ENCODE data around the gene MBD3L5. TPM values are rescaled to one million over a fixed set of nuclear protein-coding genes. Genes with fewer than 3 reads are reported as not detected.

Gene MBD3L5
- polyA plus RNA-seq, 3 donors = not detected

DNA sequence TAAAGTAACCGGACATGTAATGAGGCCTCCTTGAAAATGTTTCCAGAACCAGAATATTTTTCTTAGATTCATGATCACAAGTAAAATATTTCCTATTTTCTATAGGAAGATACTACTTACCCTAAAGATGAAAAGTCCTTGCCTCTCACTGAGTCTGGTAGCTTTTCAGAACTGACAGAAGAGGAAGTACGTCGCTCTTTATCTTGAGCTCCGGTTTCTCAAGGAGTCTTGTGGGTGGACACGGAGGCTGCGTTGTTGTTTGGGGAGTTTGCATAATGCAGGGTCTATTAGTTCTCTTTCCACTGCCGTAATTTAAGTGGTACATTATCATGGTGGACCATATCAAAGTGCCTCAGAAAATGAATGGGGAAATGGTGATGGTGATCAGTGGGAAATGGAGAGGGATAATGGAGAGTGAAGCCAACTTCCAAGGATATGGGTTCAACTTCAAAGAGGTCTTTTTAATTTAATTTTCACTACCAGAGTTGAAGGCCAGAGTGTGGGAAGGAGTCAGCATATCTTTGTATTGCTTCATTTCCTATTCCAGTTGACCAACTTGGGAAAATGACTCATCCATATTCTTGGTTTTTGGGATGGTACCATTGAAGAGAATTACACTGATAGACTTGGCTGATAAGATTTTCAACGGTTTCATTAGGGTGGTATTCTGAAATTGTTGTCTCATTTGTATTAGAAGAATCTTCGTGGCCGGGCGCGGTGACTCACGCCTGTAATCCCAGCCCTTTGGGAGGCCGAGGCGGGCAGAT, 32.5 kb upstream of the MBD3L5 start:
- H4K20me1 ChIP-seq (ENCODE audit: insufficient read depth, low read length) = no peaks in the 10 kb centered on the region
- DNase-seq = peak; percentile 43 to 62 (median 54)
- TF ChIP-seq, protein P1, sequence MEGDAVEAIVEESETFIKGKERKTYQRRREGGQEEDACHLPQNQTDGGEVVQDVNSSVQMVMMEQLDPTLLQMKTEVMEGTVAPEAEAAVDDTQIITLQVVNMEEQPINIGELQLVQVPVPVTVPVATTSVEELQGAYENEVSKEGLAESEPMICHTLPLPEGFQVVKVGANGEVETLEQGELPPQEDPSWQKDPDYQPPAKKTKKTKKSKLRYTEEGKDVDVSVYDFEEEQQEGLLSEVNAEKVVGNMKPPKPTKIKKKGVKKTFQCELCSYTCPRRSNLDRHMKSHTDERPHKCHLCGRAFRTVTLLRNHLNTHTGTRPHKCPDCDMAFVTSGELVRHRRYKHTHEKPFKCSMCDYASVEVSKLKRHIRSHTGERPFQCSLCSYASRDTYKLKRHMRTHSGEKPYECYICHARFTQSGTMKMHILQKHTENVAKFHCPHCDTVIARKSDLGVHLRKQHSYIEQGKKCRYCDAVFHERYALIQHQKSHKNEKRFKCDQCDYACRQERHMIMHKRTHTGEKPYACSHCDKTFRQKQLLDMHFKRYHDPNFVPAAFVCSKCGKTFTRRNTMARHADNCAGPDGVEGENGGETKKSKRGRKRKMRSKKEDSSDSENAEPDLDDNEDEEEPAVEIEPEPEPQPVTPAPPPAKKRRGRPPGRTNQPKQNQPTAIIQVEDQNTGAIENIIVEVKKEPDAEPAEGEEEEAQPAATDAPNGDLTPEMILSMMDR (IDR thresholded peaks at IDR 0.05) = no peak
- peak overlapping the region in 1 of 2 donors; percentile 88 for H3K4me3 Mint-ChIP-seq
- H3K4me1 ChIP-seq (ENCODE audit: control insufficient read depth in 1 of 2, insufficient read depth in 2 of 2, low read length in 2 of 2) = peaks cover 38 to 51% of the 10 kb centered on the region in 2 donors
- H3K9ac ChIP-seq (ENCODE audit: insufficient read depth, low read length, poor library complexity, severe bottlenecking) = no peak overlapping the region
- peak overlapping the region; percentile 38 for H3K4me2 ChIP-seq (replicated peaks; ENCODE audit: extremely low read depth, low read length, poor library complexity, severe bottlenecking)
- H3K9me3 ChIP-seq (replicated peaks in 1 of 2; ENCODE audit: control insufficient read depth in 1 of 2, insufficient read depth in 1 of 2, low read length in 2 of 2) = no peaks in the 10 kb centered on the region
- H3K36me3 Mint-ChIP-seq = no peaks in the 10 kb centered on the region
- H3K9me3 Mint-ChIP-seq = peaks cover 6 to 14% (median 9%) of the 10 kb centered on the region in 7 donors
- no peak overlapping the region for H2AFZ ChIP-seq (ENCODE audit: insufficient read depth, low read depth, low read length, poor library complexity, severe bottlenecking)
- WGBS (ENCODE audit: insufficient coverage) = 0% methylated on average over 5 of the region's 15 CpGs
- H3K36me3 ChIP-seq (replicated peaks in 1 of 2; ENCODE audit: control insufficient read depth in 1 of 2, insufficient read depth in 2 of 2, low read length in 2 of 2) = no peaks in the 10 kb centered on the region
- H3K27ac Mint-ChIP-seq = peak overlapping the region; percentile 66 to 92 (median 82)
- peak overlapping the region in 1 of 2 donors; percentile 66 for H3K27ac ChIP-seq (ENCODE audit: low read depth in 1 of 2, low read length in 2 of 2)
- H3K27me3 Mint-ChIP-seq (ENCODE audit: low read depth in 3 of 3) = peaks cover 1 to 3% (median 2%) of the 10 kb centered on the region in 3 donors
- no peaks in the 10 kb centered on the region for H3K27me3 ChIP-seq (ENCODE audit: control insufficient read depth in 2 of 2, insufficient read depth in 2 of 2, low read length in 2 of 2)
- intact Hi-C loops (cut with micrococcal nuclease) = no loop called here
- peaks cover 29% of the 10 kb centered on the region for H3K4me1 Mint-ChIP-seq
- peak overlapping the region in 2 of 3 experiments; percentile 7 to 37 for H3K4me3 ChIP-seq (replicated peaks in 1 of 3; ENCODE audit: low read depth in 2 of 3, low read length in 3 of 3)
- H3K79me2 ChIP-seq (ENCODE audit: insufficient read depth, low read length) = no peaks in the 10 kb centered on the region

DNA sequence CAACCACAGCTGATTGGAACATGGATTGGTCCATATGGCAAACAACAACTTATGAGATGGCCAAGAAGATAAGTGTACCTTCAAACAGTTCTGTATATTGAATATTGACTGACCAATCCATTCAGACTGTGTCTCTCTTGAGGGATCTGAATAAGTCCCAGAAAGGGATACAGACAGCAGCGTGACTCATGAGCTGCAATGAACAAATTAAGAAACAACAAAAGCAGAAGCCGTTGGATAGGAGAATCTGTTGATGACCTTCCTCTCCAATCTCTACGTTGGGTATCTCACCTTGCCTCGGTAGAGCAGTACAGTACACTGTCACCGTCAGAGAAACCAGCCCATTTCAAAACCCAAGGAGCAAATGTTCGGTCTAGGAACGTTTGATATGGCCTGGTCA, 30.4 kb upstream of the MBD3L5 start:
- no peaks in the 10 kb centered on the region for H3K79me2 ChIP-seq (ENCODE audit: insufficient read depth, low read length)
- Mint-ChIP-seq H3K4me1 (peaks cover 29% of the 10 kb centered on the region), H3K4me3 (peak overlapping the region in 1 of 2 donors; percentile 77), H3K9me3 (peaks cover 4 to 10% (median 8%) of the 10 kb centered on the region in 7 donors), H3K27me3 (ENCODE audit: low read depth in 3 of 3) (peaks cover 1 to 3% (median 3%) of the 10 kb centered on the region in 3 donors), H3K27ac (peak overlapping the region; percentile 53 to 95 (median 88)), H3K36me3 (no peaks in the 10 kb centered on the region)
- intact Hi-C loops (cut with micrococcal nuclease) = no loop called here
- H3K27ac ChIP-seq (ENCODE audit: low read depth in 1 of 2, low read length in 2 of 2) = peak overlapping the region; percentile 45 to 76
- H3K9me3 ChIP-seq (replicated peaks in 1 of 2; ENCODE audit: control insufficient read depth in 1 of 2, insufficient read depth in 1 of 2, low read length in 2 of 2) = no peaks in the 10 kb centered on the region
- 50% methylated on average over 4 of the region's 7 CpGs for WGBS (ENCODE audit: insufficient coverage)
- peak overlapping the region in 1 of 3 experiments; percentile 50 for H3K4me3 ChIP-seq (replicated peaks in 1 of 3; ENCODE audit: low read depth in 2 of 3, low read length in 3 of 3)
- no peaks in the 10 kb centered on the region for H3K27me3 ChIP-seq (ENCODE audit: control insufficient read depth in 2 of 2, insufficient read depth in 2 of 2, low read length in 2 of 2)
- DNase-seq = peak; percentile 48 to 77 (median 70)
- TF ChIP-seq, protein P1 (IDR thresholded peaks at IDR 0.05) = no peak
- no peaks in the 10 kb centered on the region for H3K36me3 ChIP-seq (replicated peaks in 1 of 2; ENCODE audit: control insufficient read depth in 1 of 2, insufficient read depth in 2 of 2, low read length in 2 of 2)
- peak overlapping the region; percentile 60 for H3K4me2 ChIP-seq (replicated peaks; ENCODE audit: extremely low read depth, low read length, poor library complexity, severe bottlenecking)
- H3K4me1 ChIP-seq (ENCODE audit: control insufficient read depth in 1 of 2, insufficient read depth in 2 of 2, low read length in 2 of 2) = peaks cover 38 to 51% of the 10 kb centered on the region in 2 donors
- no peak overlapping the region for H3K9ac ChIP-seq (ENCODE audit: insufficient read depth, low read length, poor library complexity, severe bottlenecking)
- no peaks in the 10 kb centered on the region for H4K20me1 ChIP-seq (ENCODE audit: insufficient read depth, low read length)
- no peak overlapping the region for H2AFZ ChIP-seq (ENCODE audit: insufficient read depth, low read depth, low read length, poor library complexity, severe bottlenecking)

Measured in CD14-positive monocyte (primary cell).